HG03135 (cell line): ENCODE measurements around the gene SLC20A1.
"Not testable (repeated sequence)": the region's sequence is repeated elsewhere in the genome, so short reads cannot be mapped to it uniquely, and the experiment has no call there.

ENCODE experiments used
- ATAC-seq: cut with Tn5 transposase; IDR thresholded peaks from one replicate; pipeline ENCODE4 v1.9.1; 2021; ENCODE audit warnings: mild to moderate bottlenecking, moderate library complexity; ENCODE audit not compliant: unreplicated experiment

SLC20A1 gene

GRCh38 chr2:112645310-112646101 lies at the start of gene SLC20A1:
Gene SLC20A1, plus strand, starts transcription at chr2:112645939. Its CDS starts 890 bp downstream, at chr2:112646829.
- peak; percentile 86 for ATAC-seq

GRCh38 chr2:112597537-112598322 lies 48.0 kb upstream of the SLC20A1 start:
- ATAC-seq, result no peak

GRCh38 chr2:112600634-112601033 lies 45.1 kb upstream of the SLC20A1 start:
- ATAC-seq, result no peak

GRCh38 chr2:112601754-112602153 lies 44.0 kb upstream of the SLC20A1 start:
- ATAC-seq, result no peak

GRCh38 chr2:112602917-112603316 lies 42.8 kb upstream of the SLC20A1 start:
- ATAC-seq, result no peak

GRCh38 chr2:112603731-112604130 lies 42.0 kb upstream of the SLC20A1 start:
- ATAC-seq, result no peak

GRCh38 chr2:112604952-112605351 lies 40.8 kb upstream of the SLC20A1 start:
- no peak for ATAC-seq

GRCh38 chr2:112605926-112606325 lies 39.8 kb upstream of the SLC20A1 start:
- no peak for ATAC-seq

GRCh38 chr2:112606547-112606946 lies 39.2 kb upstream of the SLC20A1 start:
- no peak for ATAC-seq

- ATAC-seq, result no peak
These were observed 37.9 kb upstream of the SLC20A1 start for GRCh38 chr2:112607680-112608438.

GRCh38 chr2:112609320-112609719 lies 36.4 kb upstream of the SLC20A1 start:
- ATAC-seq, result not testable (repeated sequence)

- not testable (repeated sequence) for ATAC-seq
These were observed 33.5 kb upstream of the SLC20A1 start for GRCh38 chr2:112612283-112612682.

- no peak for ATAC-seq
These were observed 31.4 kb upstream of the SLC20A1 start for GRCh38 chr2:112614201-112614840.

- no peak for ATAC-seq
These were observed 30.7 kb upstream of the SLC20A1 start for GRCh38 chr2:112615051-112615450.

GRCh38 chr2:112615798-112616197 lies 29.9 kb upstream of the SLC20A1 start:
- ATAC-seq, result not testable (repeated sequence)

GRCh38 chr2:112618383-112618782 lies 27.4 kb upstream of the SLC20A1 start:
- ATAC-seq, result no peak

- no peak for ATAC-seq
These were observed 23.8 kb upstream of the SLC20A1 start for GRCh38 chr2:112621790-112622527.

GRCh38 chr2:112622528-112622849 lies 23.2 kb upstream of the SLC20A1 start:
- no peak for ATAC-seq

GRCh38 chr2:112623913-112624777 lies 21.6 kb upstream of the SLC20A1 start:
- peak; percentile 70 for ATAC-seq
